OCI-LY7 (cell line): ENCODE measurements around the gene CDC42BPG.

Source experiments
- EZH2phosphoT487 ChIP-seq: fragments of 200-600 bp; sonication (generic); IDR thresholded peaks from 2 replicates; pipeline ENCODE4 v1.6.1; 2018; ENCODE audit warnings: low read depth, borderline replicate concordance, mild to moderate bottlenecking, mixed run types, antibody characterized with exemption, low read length, moderate library complexity, mixed read lengths
- TF ChIP-seq, protein P1 (sequence below): fragments of 200-600 bp; sonication (generic); conservative IDR thresholded peaks from 2 replicates; pipeline ENCODE4 v1.5.1; 2014; ENCODE audit warnings: mild to moderate bottlenecking, antibody characterized with exemption, low read length, moderate library complexity, mixed read lengths

DNA sequence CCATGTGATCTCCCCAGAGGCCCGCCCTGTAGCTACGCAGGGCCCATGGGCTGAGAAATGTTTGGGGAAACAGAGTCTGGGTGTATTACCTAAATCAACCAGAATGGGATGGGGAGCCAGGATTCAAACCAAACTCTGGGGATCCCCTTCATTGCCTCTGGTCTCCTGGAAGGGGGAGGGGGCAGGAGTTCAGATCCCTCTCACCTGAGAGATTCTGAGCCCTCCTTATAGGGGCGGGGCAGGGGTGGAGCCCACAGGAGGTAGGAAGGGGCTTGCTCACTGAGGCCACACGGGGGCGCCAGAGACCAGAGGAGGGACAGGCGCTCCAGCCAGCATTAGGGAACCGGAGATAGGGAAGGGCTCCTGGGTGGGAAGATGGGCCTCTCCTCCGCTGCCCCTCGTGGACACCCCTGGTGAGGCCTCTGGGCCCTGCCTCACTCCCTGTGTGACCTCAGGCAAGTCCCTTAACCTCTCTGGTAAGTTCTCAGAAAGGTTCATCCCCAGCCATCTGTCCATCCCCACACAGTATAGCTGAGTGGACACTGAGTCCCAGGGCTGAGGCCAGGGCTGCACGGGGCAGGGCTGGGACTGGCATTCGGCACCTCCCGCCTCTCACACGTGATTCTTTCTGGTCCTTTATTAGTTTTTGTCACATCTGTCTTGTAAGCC is 2.7 kb upstream of the CDC42BPG start:
- TF ChIP-seq, protein P1, sequence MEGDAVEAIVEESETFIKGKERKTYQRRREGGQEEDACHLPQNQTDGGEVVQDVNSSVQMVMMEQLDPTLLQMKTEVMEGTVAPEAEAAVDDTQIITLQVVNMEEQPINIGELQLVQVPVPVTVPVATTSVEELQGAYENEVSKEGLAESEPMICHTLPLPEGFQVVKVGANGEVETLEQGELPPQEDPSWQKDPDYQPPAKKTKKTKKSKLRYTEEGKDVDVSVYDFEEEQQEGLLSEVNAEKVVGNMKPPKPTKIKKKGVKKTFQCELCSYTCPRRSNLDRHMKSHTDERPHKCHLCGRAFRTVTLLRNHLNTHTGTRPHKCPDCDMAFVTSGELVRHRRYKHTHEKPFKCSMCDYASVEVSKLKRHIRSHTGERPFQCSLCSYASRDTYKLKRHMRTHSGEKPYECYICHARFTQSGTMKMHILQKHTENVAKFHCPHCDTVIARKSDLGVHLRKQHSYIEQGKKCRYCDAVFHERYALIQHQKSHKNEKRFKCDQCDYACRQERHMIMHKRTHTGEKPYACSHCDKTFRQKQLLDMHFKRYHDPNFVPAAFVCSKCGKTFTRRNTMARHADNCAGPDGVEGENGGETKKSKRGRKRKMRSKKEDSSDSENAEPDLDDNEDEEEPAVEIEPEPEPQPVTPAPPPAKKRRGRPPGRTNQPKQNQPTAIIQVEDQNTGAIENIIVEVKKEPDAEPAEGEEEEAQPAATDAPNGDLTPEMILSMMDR: peak; percentile 93
- no peak for TF ChIP-seq EZH2phosphoT487
